Prostate gland (tissue), 2 donors: ENCODE results near the gene IQCE. TPM values are rescaled to one million over a fixed set of nuclear protein-coding genes. Genes with fewer than 3 reads are reported as not detected.

Experiments used
- DNase-seq: peaks from one replicate; pipeline ENCODE4 v3.0.0-alpha.2; 2019; ENCODE audit warnings: low spot score
- H3K27ac ChIP-seq, 2 donors: fragments of 200-600 bp; sonication (generic); 2 replicates each; pipeline ENCODE4 v1.5.1; 2017 to 2019
- H3K27me3 ChIP-seq: fragments of 200-600 bp; sonication (generic); replicated peaks from 2 replicates; pipeline ENCODE4 v1.5.1; 2019; ENCODE audit not compliant: insufficient read depth
- H3K36me3 ChIP-seq, 2 donors: fragments of 200-600 bp; sonication (generic); 1 replicate in 1 of 2; 2 replicates in 1 of 2; pipeline versions ENCODE4 v1.5.1 to v1.8.1; 2017 to 2019
- H3K4me1 ChIP-seq: fragments of 200-600 bp; sonication (generic); replicated peaks from 2 replicates; pipeline ENCODE4 v1.5.1; 2019
- H3K4me3 ChIP-seq, 2 donors: fragments of 200-600 bp; sonication (generic); 2 replicates each; pipeline ENCODE4 v1.5.1; 2017 to 2019
- H3K9me3 ChIP-seq: fragments of 200-600 bp; sonication (generic); 2 replicates; pipeline ENCODE4 v1.5.1; 2017
- POLR2A ChIP-seq: fragments of 450-650 bp; IDR thresholded peaks from one replicate; pipeline ENCODE4 v1.6.1; 2016; ENCODE audit warnings: antibody characterized with exemption, mild to moderate bottlenecking
- POLR2AphosphoS5 ChIP-seq: sonication (generic); formaldehyde crosslinking; IDR thresholded peaks from one replicate; pipeline ENCODE4 v1.6.1; 2017; ENCODE audit warnings: antibody characterized with exemption
- WGBS: methylation state at CpG from one replicate; pipeline ENCODE4 v1.1.5; 2018; 5-methylcytosine and 5-hydroxymethylcytosine counted together
- intact Hi-C: fragments of 100-400 bp; cut with DNase I; formaldehyde crosslinking; loops from one replicate; pipeline ENCODE4 v1.14.2; 2022
- total RNA-seq, 2 donors: library from RNA; depleted of rRNA; stranded (reverse); fragments of >200 nt; gene quantifications; one replicate each; pipeline ENCODE4 v1.1.0, GENCODE V29; 2016
- TF ChIP-seq, protein P1 (sequence below), 4 experiments: fragments of 200-600 bp in 2 of 4; fragments of 450-650 bp in 2 of 4; sonication (generic) in 2 of 4; IDR thresholded peaks; 1 replicate in 3 of 4; 2 replicates in 1 of 4; pipeline ENCODE4 v1.5.1; 2016 to 2019; ENCODE audit warnings: antibody characterized with exemption in 4 of 4, mild to moderate bottlenecking in 2 of 4, moderate library complexity in 2 of 4

Gene IQCE
- total RNA-seq, 2 donors from 2014 or later = 20.2 to 41.9 TPM

DNA sequence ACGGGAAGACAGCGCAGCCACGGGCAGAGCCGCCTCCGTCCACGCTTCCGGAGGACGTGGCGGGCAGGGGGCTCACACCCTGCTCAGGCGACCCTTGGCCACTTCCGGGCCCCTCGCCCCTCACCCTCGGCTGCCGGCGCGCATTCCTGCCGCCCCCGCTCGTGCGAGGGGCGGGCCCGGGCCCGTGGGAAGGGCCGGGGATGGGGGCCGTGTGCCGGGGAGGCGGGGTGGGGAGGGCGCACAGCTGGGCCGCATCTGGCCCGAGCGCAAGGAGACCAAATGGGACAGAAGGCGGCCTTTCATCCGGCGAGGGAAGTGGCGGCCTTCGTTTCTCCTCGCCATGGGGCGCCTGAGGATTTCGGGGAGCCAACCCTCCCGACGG, 40.1 kb upstream of the IQCE start:
- no peak for TF ChIP-seq POLR2AphosphoS5
- TF ChIP-seq POLR2A = no peak
- TF ChIP-seq, protein P1, sequence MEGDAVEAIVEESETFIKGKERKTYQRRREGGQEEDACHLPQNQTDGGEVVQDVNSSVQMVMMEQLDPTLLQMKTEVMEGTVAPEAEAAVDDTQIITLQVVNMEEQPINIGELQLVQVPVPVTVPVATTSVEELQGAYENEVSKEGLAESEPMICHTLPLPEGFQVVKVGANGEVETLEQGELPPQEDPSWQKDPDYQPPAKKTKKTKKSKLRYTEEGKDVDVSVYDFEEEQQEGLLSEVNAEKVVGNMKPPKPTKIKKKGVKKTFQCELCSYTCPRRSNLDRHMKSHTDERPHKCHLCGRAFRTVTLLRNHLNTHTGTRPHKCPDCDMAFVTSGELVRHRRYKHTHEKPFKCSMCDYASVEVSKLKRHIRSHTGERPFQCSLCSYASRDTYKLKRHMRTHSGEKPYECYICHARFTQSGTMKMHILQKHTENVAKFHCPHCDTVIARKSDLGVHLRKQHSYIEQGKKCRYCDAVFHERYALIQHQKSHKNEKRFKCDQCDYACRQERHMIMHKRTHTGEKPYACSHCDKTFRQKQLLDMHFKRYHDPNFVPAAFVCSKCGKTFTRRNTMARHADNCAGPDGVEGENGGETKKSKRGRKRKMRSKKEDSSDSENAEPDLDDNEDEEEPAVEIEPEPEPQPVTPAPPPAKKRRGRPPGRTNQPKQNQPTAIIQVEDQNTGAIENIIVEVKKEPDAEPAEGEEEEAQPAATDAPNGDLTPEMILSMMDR (IDR thresholded peaks at IDR 0.05) = no peak
- Histone ChIP-seq H3K9me3 (no peaks in the 10 kb centered on the region), H3K36me3 (no peaks in the 10 kb centered on the region), H3K4me1 (peaks cover 21% of the 10 kb centered on the region), H3K4me3 (peak overlapping the region; percentile 53 to 68), H3K27ac (no peak overlapping the region), H3K27me3 (no peaks in the 10 kb centered on the region)
- no peak for DNase-seq
- intact Hi-C loops = no loop called here
- WGBS = 13% methylated on average over 40 of the region's 41 CpGs

DNA sequence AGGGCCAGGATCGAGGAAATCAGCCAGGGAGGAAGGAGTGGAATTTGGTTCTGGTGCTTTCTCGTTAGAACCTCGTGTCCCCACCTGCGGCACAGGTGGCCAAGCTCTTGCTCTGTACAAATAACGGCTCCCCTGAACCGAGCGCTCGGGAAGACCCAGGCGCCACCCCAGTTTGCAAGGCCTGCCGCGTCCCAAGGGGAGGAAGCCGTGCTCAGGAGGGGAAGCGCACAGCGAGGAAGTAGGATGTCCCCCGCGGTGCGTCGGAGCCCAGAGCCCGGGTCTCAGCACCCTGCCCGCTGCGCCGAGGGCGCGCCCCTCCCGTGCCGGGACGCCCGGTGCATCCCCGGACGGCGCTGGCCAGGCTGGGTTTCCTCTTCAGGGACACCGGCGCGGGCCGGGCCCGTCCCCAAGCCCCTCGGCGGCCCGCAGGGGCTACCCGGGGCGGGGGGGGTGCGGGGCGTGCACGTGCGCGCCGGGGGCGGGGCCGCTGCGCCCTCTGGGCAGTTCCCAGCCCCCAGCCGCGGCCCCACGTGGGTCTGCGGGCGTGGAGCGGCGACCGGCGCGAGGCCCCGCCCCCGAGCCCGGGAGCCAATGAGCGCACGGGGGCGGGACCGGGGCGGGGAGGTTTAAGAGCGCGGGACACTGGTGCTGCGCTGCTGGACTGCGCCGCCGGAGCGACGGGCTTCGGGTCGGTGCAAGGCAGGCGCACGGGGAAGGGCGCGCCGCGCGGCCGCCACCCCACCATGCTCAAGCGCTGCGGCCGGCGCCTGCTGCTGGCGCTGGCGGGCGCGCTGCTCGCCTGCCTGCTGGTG, 39.5 kb upstream of the IQCE start, which contains the start of gene LFNG:
Gene LFNG (plus strand): TSS at position 656 of the 812 bp plus-strand sequence. CDS start 88 bp downstream, at position 744.
- TF ChIP-seq, protein P1 (IDR thresholded peaks at IDR 0.05) = peak in 2 of 4 experiments; percentile 19 to 35
- peak; percentile 98 for TF ChIP-seq POLR2A
- TF ChIP-seq POLR2AphosphoS5 = peak; percentile 88
- Histone ChIP-seq H3K9me3 (no peaks in the 10 kb centered on the region), H3K4me3 (peak within 1 kb of the TSS; percentile 53 to 68), H3K4me1 (peaks cover 26% of the 10 kb centered on the region), H3K27ac (peak within 1 kb of the TSS; percentile 75 to 82), H3K27me3 (no peaks in the 10 kb centered on the region), H3K36me3 (no peaks in the 10 kb centered on the region)
- DNase-seq = peak; percentile 88
- intact Hi-C loops = no loop called here
- WGBS = under 1% methylated on average over 43 of the region's 95 CpGs

DNA sequence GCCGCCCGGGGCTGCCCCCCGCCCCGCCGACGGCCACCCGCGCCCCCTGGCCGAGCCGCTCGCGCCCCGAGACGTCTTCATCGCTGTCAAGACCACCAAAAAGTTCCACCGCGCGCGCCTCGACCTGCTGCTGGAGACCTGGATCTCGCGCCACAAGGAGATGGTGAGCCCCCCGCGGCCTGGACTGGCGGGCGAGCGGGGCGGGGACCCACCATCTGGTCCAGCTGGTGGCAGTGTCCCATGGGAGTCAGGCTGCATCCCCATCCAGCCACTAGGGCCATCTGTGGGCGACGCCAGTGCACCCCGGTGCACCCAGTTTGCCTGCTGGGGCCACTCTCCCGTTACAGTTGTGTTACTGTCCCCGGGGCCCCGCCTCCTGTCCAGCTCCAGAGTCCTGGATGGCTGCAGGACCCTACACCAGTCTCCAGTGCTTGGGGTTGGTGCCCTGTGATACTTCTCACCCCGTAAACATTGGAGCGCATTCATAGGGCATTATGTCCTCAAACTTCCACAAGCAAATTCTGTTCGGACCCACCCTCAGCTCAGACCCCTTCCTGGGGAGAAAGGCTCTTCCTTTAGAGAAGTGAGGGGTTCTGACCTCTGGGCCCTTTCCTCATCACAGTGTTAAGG, 38.5 kb upstream of the IQCE start:
- H3K27me3 ChIP-seq = no peaks in the 10 kb centered on the region
- intact Hi-C loops = no loop called here
- no peaks in the 10 kb centered on the region for H3K9me3 ChIP-seq
- 1% methylated on average over 34 of the region's 37 CpGs for WGBS
- DNase-seq = no peak
- peak overlapping the region; percentile 75 to 82 for H3K27ac ChIP-seq
- no peaks in the 10 kb centered on the region for H3K36me3 ChIP-seq
- TF ChIP-seq POLR2AphosphoS5 (no peak), POLR2A (no peak)
- TF ChIP-seq, protein P1 (IDR thresholded peaks at IDR 0.05) = peak in 2 of 4 experiments; percentile 17 to 50
- peaks cover 36% of the 10 kb centered on the region for H3K4me1 ChIP-seq
- H3K4me3 ChIP-seq = peak overlapping the region; percentile 53 to 68

DNA sequence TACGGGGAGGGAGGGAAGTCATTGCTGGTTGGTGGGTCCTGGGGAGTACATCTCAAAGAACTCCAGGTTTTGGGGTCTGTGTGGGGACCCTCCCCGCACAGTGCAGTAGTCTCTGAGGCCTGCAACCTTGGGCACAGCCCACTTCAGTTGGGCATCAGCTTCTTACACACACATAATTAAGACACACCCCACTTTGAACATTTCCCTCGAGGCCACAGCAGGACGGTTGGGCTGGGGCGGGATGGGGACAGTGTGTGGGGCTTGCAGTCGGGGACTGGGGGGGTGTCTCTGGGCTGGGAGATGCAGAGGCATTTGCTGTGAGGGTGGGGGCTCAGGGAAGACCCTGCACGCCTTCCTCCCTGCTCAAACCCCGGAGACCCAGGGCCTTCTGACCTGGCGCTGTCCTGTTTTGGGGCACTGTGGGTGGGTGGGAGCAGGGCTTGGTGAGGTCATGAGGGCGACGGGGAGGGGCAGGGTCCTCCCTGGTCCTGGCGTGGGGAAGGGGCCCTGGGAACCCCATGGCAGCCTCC, 38.0 kb upstream of the IQCE start:
- no peak for TF ChIP-seq POLR2A
- TF ChIP-seq, protein P1 (IDR thresholded peaks at IDR 0.05) = no peak
- no peak for TF ChIP-seq POLR2AphosphoS5
- H3K4me1 ChIP-seq = peaks cover 40% of the 10 kb centered on the region
- DNase-seq = no peak
- 19% methylated on average over 11 of the region's 12 CpGs for WGBS
- H3K9me3 ChIP-seq = no peaks in the 10 kb centered on the region
- peak overlapping the region; percentile 53 to 68 for H3K4me3 ChIP-seq
- intact Hi-C loops = no loop called here
- H3K27ac ChIP-seq = peak overlapping the region; percentile 75 to 82
- H3K36me3 ChIP-seq = no peaks in the 10 kb centered on the region
- no peaks in the 10 kb centered on the region for H3K27me3 ChIP-seq
